ENCODE data around the gene NOP16.

The NOP16 gene, protein sequence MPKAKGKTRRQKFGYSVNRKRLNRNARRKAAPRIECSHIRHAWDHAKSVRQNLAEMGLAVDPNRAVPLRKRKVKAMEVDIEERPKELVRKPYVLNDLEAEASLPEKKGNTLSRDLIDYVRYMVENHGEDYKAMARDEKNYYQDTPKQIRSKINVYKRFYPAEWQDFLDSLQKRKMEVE

DNA sequence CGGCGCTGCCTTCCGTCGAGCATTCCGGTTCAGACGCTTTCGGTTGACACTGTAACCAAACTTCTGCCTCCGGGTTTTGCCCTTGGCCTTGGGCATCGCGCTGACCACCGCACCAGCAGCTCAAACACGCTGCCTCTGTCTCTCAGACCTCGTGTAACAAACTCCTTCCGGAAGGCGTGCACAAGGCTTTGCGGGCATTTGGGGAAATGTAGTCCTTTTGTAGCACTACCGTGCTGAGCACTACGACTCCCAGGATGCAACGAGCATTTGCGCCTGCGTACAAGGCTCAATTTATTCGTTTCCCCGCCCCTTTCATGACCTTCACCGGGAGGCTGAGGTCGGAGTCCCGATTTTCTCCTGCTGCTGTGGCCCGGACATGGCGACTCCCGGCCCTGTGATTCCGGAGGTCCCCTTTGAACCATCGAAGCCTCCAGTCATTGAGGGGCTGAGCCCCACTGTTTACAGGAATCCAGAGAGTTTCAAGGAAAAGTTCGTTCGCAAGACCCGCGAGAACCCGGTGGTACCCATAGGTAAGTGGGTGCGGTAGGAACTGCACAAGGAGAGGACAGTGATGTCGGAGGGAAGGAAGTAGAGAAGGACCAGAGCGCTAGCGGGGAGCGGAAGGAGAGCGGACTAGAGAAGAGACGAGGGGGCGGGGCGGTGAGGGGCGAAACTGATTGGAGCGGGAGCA, at the start of gene NOP16, which contains the start of gene HIGD2A:
NOP16 (minus strand) TSS at position 155 of the 691 bp plus-strand sequence; CDS start at position 96, 59 bp downstream.
HIGD2A (plus strand) TSS at position 308 of the 691 bp plus-strand sequence; CDS start at position 377, 69 bp downstream.
- peak; percentile 99 for DNase-seq (ENCODE audit: low spot score)

DNA sequence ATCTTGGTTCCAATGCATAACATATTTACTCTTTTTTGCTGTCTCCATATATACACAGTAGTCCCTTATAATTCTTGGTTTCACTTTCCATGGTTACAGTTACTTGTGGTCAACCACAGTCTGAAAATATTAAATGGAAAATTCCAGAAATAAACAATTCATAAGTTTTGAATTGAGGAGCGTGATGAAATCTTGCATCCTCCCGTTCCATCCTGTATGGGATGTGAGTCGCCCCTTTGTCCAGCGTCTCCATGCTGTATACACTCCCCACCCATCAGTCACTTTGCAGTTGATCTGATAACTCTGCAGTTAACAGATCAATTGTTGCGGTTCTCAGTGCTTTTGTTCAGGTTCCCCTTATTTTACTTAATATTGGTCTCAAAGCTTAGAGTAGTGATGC, 48.3 kb upstream of the NOP16 start:
- peak; percentile 35 for DNase-seq (ENCODE audit: low spot score)

GRCh38 chr5:176432707-176433106, 44.3 kb upstream of the NOP16 start:
- DNase-seq (ENCODE audit: low spot score), result no peak

- peak; percentile 22 for DNase-seq (ENCODE audit: low spot score)
Observed at GRCh38 chr5:176429972-176430371, 41.6 kb upstream of the NOP16 start.

DNA sequence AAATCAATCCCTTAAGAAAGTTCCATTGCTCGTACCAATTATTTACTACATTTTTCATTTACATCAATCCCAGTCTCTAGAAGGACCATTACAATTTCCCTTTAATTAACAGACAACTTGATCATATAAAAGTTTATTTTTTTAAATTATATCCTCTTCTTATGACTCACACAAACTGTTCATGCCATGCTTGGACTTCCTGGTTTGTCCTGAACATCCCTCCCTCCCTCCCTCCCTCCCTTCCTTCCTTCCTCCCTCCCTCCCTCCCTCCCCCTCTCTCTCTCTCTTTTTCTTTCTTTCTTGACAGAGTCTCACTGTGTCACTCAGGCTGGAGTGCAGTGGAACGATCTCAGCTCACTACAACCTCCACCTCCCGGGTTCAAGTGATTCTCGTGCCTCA, 39.6 kb upstream of the NOP16 start:
- DNase-seq (ENCODE audit: low spot score), result no peak

DNA sequence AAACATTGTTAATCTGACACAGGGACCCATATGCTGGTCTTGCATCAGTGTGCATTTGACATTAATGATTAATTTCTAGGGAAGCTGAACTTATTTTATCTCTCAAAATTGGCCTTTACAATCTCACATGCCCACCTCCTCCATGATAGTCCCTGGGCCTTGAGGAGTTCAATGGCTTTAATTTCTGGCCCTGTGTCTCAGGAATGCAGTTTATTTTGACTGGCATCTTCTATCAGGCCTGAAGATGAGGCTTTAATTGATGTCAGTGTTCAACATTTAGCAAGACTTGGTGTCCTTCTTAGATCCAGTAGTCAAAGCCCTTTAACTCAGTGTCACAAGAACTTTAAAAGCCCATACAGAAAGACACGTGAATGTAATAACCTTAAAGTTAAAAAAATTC, 38.5 kb upstream of the NOP16 start:
- DNase-seq (ENCODE audit: low spot score), result no peak

DNA sequence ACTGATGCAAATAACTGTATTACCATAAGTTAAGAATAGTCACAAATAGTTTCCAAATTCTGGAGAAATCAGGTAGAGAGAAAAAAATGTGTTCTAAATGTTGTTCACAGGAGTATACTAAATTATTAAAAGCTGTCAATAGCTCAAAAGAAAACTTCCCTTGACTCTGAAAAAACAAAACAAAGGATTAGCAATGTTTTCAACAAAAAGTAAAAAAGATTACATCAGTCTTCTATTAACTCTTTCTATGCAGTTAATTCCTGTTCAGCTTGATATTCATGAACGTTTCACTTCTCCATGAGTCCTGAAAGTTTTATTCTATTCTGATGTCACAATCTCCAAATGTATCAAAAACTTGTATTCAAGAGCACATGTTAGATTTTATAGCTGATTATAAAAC, 37.4 kb upstream of the NOP16 start:
- no peak for DNase-seq (ENCODE audit: low spot score)

GRCh38 chr5:176425138-176425537, 36.7 kb upstream of the NOP16 start:
- no peak for DNase-seq (ENCODE audit: low spot score)

DNA sequence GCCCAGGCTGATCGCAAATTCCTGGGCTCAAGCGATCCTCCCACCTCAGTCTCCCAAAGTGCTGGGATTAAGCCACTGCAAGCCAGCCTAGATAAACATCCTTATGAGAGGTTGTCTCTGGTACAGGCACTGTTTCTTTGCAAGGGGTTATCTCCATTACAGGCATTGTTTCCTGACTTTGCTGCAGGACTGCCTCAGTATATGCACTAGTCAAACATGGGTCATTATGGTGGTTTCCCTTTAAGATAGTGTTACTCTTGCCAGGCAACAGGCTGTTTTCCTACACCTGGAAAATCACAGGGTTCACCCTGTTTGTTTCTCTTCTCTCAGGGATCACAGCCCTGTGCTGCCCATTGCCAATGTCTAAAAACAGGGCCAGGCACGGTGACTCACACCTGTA, 35.8 kb upstream of the NOP16 start:
- DNase-seq (ENCODE audit: low spot score), result no peak

- no peak for DNase-seq (ENCODE audit: low spot score)
Observed at GRCh38 chr5:176420972-176421544, 32.7 kb upstream of the NOP16 start.

- no peak for DNase-seq (ENCODE audit: low spot score)
Observed at GRCh38 chr5:176420086-176420485, 31.7 kb upstream of the NOP16 start.

- no peak for DNase-seq (ENCODE audit: low spot score)
Observed at GRCh38 chr5:176418251-176418650, 29.9 kb upstream of the NOP16 start.

DNA sequence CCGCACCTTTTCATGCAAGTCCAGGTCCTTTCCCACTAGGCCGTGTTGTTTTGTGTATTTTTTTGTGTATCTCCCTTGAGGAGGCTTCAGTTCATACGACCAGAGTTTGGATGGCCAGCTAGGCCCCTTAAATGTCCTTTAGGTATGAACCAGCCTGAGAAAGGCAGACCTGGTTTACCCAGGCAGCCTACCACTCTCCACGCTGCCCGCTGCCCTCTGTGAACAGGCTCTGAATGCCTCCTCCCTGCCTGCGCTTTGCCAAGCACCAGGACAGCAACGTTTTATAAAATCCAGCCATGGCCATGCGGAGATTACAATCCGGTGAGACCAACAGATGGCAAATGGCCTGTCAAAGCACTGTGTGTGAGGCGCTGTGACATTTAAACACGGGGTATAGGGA, 28.6 kb upstream of the NOP16 start:
- no peak for DNase-seq (ENCODE audit: low spot score)

DNA sequence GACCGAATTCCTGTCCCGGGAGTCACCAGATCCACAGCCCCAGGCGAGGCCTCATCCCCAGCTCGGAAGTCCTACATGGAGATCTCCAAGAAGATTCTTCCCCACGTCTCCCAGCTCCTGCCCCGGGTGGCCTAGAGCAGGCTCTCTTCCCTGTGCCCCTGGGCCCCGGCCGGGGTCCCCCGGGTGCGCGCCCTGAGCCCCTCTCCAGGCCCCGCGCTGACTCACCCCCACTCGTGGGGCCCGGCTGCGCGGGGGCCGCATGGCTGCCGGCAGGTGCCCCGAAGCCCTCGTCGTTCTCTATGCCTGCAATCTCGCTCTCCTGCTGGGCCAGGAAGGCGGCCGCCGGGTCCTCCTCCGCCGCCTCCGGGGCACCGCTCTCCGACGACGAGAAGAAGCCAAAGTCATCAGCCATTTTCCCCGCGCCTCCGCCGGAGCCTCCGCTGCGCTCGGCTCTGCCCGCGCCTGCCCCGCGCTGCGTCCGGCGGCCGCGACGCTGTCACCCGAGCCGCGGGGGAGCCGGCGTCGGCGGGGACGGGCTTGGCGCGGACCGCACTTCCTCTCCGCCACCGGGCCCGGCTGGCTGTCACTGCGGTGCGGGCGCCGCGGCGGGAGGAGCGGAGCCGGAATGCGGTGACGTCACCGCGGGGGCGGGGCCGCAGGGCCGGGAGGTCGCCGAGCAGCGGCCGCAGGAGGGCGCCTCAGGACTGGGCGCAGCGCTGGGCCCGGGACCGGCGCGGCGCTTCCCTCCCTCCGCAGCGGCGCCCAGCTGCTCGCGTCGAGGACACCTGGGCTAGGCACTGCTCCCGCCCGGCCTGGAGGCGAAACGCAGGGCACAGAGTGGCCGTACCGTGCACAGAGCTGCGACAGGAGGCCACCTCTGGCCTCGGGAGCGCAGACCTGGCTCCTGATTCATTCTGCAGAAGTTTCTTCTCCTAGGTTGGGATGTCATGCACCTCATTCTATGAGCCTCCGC, 27.8 kb upstream of the NOP16 start, which contains the start of gene CLTB:
CLTB (minus strand) TSS at position 588 of the 973 bp plus-strand sequence; CDS start at position 412, 176 bp downstream.
- DNase-seq (ENCODE audit: low spot score), result peak; percentile 88

- no peak for DNase-seq (ENCODE audit: low spot score)
Observed at GRCh38 chr5:176415240-176415951, 27.0 kb upstream of the NOP16 start.

DNA sequence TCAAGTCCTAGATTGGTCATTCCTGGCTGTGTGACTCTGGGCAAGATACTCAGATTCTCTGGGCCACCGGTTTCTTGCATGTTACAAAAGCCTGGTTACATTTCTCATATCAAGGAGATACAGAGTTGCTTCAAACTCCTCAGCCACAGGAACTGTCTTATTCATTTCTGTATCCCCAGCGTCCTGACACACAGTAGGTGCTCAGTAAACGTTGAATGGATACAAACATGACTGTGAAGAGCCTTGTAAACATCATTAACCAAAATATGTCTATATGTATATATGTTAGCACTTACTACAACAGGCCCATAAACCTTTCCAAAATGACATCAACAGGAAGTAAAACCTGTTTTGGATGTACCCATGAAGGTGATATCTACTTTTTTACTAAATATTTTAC, 26.3 kb upstream of the NOP16 start:
- no peak for DNase-seq (ENCODE audit: low spot score)

DNA sequence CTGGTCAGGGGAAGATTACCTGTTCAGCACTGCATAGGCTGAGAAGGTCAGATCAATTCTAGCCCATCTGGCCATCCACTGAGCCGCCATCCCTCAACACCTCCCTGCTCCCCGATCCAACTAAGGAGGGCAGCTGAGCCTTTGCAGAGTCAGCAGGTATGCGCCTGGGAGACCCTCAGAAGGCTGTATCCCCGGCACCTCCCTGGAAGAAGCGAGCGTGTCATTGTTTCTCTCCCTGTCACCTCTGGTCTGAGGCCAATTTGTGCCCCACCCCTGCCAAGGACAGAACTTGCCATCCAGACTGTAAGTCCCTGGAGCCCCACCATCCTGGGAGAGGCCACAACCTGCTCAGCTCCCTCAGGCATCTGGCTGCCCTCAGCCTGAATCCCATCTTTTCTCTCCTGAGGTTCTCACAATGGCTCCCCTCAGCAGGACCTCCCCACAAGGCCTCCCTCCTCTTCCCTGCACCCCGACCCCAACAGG, 25.4 kb upstream of the NOP16 start:
- DNase-seq (ENCODE audit: low spot score), result no peak

GRCh38 chr5:176413255-176413565, 24.8 kb upstream of the NOP16 start:
- no peak for DNase-seq (ENCODE audit: low spot score)

- no peak for DNase-seq (ENCODE audit: low spot score)
Observed at GRCh38 chr5:176412517-176413254, 24.3 kb upstream of the NOP16 start.

GRCh38 chr5:176410486-176411180, 22.2 kb upstream of the NOP16 start:
- DNase-seq (ENCODE audit: low spot score), result peak; percentile 1

Data from NAMALWA (cell line).